ENCODE measurements around the gene RAB11FIP4.

GRCh38 chr17:31374094-31374447, 17.4 kb upstream of the RAB11FIP4 start:
- TF ChIP-seq, protein P1, sequence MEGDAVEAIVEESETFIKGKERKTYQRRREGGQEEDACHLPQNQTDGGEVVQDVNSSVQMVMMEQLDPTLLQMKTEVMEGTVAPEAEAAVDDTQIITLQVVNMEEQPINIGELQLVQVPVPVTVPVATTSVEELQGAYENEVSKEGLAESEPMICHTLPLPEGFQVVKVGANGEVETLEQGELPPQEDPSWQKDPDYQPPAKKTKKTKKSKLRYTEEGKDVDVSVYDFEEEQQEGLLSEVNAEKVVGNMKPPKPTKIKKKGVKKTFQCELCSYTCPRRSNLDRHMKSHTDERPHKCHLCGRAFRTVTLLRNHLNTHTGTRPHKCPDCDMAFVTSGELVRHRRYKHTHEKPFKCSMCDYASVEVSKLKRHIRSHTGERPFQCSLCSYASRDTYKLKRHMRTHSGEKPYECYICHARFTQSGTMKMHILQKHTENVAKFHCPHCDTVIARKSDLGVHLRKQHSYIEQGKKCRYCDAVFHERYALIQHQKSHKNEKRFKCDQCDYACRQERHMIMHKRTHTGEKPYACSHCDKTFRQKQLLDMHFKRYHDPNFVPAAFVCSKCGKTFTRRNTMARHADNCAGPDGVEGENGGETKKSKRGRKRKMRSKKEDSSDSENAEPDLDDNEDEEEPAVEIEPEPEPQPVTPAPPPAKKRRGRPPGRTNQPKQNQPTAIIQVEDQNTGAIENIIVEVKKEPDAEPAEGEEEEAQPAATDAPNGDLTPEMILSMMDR (IDR thresholded peaks at IDR 0.05): no peak
- no peak for TF ChIP-seq POLR2AphosphoS5 (IDR thresholded peaks at IDR 0.05)
- TF ChIP-seq POLR2A (IDR thresholded peaks at IDR 0.05): no peak

All from prostate gland (tissue), 2 donors.